Measurements from ENCODE around the gene IQCH. TPM values are rescaled to one million over a fixed set of nuclear protein-coding genes. Genes with fewer than 3 reads are reported as not detected.
"Not testable (repeated sequence)": the region's sequence is repeated elsewhere in the genome, so short reads cannot be mapped to it uniquely, and the experiment has no call there.

IQCH gene
- total RNA-seq, 1 donor from 2014 or later = 0.94 TPM

DNA sequence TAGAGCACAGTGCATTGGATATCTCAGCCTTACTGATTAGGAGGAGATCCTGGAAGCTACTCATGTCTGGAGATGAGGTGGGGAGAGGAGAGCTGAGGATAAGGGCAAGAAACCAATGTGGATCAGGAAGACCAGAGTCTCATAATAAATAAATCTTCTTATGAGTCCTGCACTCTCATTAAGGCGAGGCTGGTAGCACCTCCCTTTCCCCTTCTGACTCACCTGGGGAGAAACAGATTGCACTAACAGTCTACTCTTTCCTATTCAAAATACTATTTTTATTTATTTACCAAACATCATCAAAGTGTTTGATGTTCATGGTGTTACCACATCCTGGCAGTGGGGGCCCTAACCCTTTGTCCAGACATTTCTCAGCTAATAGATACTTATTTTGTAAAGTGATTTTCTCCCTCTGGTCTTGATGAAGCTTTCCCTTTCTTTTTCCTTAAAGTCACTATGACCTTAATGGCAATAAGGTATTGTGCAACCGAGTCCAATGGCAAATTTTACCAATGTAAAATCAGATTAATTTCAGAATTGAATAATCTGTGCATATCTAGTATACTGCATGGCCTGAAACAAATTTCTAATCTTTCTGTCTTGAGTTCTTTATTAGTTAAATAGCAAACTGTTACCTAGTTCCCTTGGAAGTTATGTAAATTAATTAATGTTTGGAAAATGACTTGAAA is 81.1 kb downstream of the IQCH start:
- intact Hi-C loops (cut with DNase I) = no loop called here
- no peak for DNase-seq (ENCODE audit: low spot score)

DNA sequence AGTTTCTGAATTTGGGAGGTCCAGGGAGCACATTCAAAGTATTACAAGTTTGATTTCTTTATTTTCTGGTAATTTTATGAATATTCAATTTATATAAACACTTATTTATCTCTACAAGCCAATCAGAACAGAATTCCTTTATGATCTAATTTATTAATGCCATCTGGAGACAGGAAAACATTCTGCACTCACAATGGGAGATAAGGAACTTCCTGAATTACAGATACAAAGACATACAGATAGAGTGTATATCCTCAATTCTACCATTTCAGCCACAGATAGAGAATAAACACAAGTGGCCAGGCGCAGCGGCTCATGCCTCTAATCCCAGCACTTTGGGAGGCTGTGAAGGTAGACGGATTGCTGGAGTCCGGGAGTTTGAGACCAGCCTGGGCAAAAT is 86.0 kb downstream of the IQCH start:
- intact Hi-C loops (cut with DNase I) = no loop called here
- no peak for DNase-seq (ENCODE audit: low spot score)

DNA sequence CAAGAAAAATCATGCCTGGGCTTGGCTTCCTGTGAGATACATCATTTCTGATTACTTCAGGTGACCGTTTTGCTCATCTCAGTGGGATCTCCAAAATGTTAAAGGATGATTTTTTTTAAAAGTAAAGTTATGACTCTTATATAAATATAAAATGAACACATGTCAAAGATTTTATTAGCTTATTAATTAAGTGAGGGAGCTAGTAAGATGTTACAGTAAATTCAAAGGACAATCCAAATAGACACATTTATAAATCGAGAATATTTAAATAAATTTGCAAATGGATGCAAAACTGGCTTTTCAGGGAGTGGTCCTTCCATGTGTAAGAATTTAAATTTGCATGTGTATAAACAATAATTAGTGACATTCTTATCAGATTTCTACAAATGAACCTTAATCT is 87.0 kb downstream of the IQCH start:
- intact Hi-C loops (cut with DNase I) = no loop called here
- no peak for DNase-seq (ENCODE audit: low spot score)

DNA sequence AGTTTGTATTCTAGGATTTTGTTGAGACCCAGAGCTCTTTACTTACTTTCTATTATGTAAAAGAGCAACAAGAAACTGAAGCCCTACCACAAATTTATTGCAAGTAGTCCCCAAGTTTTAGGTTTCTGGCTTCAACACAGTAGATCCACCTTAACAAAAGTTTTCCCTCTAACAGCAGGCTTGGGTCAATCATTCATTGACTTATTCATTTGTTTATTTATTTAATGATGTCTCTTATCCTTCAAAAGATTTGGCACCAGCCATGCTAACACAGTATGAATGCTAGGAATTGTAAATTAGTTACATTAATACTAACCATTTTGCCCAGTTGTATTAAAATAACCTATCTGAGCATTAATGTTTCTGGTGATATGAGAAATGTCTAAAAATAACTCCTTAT is 88.6 kb downstream of the IQCH start:
- DNase-seq (ENCODE audit: low spot score) = no peak
- intact Hi-C loops (cut with DNase I) = no loop called here

DNA sequence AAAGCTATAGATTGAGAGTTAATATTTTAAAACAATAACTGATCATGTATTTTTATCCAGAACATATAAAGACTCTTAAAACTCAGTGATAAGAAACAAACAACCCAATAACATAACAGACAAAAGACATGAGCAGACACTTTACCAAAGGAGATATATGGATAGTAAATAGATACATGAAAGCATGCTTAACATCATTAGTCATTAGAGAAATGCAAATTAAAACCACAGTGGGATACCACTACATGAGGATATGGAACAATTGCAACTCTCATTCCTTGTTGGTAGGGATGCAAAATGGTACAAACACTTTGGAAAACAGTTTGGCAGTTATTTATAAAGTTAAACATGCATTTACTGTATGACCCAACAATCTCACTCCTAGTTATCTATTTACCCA is 95.0 kb downstream of the IQCH start:
- DNase-seq (ENCODE audit: low spot score) = no peak
- intact Hi-C loops (cut with DNase I) = no loop called here

DNA sequence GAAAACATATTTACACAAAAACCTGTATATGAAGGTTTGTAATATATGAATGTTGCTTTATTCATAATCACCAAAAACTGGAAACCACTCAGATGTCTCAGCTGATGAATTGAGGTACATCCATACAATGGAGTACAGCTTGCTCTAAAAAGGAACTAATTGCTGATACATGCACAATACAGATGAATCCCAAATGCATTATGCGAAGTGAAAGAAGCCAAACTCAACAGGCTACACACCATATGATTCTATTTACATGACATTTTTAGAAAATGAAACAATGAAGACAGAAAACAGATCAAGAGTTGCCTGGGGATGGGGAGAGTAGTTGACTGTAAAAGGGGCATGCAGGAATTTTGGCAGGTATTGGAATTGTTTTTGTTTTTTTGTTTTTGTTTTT is 95.5 kb downstream of the IQCH start:
- intact Hi-C loops (cut with DNase I) = no loop called here
- DNase-seq (ENCODE audit: low spot score) = no peak

DNA sequence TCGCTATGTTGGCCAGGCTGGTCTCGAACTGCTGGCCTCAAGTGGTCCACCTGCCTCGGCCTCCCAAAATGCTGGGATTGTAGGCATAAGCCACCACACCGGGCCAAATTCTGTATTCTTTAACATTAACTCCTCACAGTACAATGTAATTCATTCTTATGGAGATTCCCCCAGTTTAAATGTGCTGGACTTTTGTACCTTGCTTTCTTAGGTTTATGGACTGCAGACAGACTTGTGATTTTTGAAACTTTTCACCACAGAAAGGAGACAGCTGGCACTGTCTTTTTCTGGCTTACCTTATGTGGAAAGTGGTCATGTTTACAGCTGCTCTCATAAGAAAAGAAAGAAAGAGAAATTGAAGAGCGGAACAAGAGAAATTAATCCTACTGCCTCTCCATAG is 103.8 kb downstream of the IQCH start:
- intact Hi-C loops (cut with DNase I) = no loop called here

DNA sequence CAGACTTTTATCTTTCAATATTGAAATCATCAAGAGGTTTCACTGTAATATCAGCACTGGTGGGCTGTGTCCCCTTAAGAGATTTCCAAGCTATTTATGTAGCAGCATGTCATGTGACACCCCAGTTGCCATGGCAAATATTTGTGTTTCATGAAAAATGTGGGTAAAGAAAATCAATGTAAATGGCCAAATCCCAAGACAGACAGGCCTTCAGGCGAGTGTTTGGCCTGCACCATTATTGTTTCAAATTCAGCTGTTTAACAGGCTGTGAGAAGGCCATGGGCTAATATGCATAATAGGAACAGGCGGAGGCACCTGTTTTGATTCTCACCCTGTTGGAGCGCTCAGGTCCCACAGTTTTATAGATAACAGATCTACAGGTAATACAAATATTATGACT is 104.2 kb downstream of the IQCH start:
- DNase-seq (ENCODE audit: low spot score) = no peak
- intact Hi-C loops (cut with DNase I) = no loop called here

More for the DNA sequence above, 103.8 kb downstream of the IQCH start:
- no peak for DNase-seq (ENCODE audit: low spot score)

DNA sequence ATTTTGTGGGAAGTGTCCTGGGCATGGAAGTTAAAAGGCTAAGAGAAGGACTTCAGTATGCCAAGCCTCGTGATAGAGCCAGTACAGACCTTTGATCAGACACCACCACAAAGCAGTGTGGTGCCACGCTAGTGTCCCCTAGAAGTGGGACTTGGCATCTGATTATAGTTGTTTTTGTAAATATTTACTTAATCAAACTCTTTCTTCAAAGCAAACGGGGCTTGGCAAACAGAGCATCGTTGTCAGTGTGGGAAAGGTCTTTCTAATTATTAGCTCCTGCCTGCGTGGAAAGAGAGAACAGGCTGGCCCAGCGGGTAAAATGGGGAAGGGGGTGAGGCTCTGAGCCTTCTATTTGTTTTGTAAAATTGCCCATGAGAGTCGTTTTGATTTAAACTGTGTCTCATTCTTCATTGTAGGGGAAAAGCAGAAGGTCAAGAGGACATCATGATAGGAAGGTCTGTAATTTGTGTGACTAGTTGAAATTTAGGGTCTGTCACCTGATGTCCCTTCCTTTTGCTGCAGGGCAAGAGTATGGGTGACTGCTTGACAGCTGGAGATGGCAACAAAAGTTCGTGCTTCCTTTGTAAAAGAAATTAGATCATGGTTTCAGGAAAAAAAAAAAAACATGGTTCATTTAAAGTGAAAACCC is 105.0 kb downstream of the IQCH start:
- no peak for DNase-seq (ENCODE audit: low spot score)

DNA sequence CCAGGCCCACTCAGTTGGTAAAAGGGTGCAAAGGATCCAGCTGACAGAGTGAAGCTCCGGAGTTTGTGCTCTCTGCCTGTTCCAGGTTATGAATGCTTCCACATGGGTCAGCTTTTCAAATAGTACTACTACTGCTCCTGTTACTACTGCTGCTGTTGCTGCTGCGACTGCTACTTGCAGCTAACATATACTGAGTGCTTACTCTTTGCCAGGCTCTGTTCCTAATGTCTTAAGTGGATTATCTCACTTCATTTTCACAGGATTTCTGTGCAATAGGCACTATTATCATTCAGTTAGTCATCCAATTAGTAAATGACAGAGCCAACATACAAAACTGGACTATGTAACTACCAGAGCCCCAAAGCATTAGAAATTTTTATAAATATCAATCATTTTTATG is 106.5 kb downstream of the IQCH start:
- DNase-seq (ENCODE audit: low spot score) = no peak
- intact Hi-C loops (cut with DNase I) = no loop called here

More for the DNA sequence above, 105.0 kb downstream of the IQCH start:
- intact Hi-C loops (cut with DNase I) = no loop called here

DNA sequence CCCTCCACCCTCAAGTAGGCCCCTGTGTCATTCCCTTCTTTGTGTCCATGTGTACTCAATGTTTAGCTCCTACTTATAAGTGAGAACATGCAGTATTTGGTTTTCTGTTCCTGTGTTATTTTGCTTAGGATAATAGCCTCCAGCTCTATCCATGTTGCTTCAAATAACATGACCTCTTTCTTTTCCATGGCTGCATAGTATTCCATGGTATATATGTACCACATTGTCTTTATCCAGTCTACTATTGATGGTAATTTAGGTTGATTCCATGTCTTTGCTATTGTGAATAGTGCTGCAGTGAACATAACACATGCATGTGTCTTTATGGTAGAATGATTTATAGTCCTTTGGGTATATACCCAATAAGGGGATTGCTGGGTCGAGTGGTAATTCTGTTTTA is 109.1 kb downstream of the IQCH start:
- DNase-seq (ENCODE audit: low spot score); intact Hi-C loops (cut with DNase I): not testable (repeated sequence)

DNA sequence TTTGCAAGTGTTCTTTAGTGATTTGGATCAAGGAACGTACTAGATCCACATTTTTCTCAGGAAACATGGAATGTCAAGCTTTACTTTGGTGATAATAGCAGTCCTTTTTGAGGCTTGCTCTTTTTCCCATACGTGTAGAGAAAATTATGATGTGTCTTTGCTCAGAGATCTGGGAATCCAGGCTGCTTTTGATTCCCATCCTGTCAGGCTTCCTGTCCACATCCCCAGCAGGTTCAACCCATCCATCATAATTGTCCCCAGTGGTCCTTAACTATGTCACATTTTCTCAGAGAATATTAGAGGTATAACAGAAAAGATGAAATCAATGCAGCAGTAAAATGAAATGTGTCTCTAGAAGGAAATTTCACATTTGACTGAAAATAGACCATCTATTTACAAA is 111.4 kb downstream of the IQCH start:
- intact Hi-C loops (cut with DNase I) = no loop called here
- no peak for DNase-seq (ENCODE audit: low spot score)

DNA sequence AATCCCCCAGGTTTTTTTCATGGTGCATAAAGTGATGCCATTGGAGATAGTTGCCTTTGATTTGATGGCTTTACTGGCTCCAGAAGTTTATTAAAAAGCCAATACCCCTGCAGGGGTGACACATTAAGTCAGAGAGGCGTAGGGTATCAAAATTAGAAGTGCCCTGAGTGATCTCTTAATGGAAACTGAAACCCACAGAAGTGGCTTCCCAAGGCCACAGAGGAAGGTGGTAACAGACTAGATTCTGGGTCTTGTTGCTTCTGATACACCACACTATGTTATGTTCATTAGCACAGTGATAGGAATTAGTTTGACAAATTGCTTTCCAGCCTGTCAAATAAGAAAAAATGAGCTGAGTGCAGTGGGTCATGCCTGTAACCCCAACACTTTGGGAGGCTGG is 112.3 kb downstream of the IQCH start:
- intact Hi-C loops (cut with DNase I) = no loop called here
- DNase-seq (ENCODE audit: low spot score) = no peak

DNA sequence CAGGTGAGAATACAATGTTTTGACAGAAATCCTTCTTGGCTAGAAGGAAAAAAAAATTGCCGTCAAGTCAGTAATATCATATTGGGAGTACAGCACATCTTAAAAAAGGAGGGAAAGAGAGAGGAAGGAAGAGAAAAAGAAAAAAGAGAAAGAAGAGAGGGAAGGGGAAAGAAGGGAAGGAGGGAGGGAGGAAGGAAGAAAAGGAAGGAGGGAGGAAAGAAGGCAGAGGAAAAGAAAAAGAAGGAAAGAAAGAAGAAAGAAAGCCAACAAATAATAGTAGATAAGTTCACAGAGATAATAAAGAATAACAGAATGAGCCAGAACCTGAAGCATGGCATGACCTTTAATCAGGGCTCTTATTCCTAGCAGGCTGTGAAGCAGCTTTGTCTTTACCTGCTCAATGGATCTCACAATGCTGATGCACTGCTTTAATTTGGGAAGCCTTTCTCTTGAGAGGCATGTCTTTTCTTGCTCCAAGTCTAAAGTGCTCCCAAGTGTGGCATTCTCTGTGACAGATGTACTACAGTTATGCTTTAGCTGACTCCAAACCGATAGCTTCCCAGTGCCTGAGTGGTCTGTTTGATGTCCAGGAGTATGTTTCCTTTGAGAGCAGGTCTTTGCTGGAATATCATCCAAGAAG is 114.9 kb downstream of the IQCH start:
- DNase-seq (ENCODE audit: low spot score) = no peak
- intact Hi-C loops (cut with DNase I) = no loop called here

DNA sequence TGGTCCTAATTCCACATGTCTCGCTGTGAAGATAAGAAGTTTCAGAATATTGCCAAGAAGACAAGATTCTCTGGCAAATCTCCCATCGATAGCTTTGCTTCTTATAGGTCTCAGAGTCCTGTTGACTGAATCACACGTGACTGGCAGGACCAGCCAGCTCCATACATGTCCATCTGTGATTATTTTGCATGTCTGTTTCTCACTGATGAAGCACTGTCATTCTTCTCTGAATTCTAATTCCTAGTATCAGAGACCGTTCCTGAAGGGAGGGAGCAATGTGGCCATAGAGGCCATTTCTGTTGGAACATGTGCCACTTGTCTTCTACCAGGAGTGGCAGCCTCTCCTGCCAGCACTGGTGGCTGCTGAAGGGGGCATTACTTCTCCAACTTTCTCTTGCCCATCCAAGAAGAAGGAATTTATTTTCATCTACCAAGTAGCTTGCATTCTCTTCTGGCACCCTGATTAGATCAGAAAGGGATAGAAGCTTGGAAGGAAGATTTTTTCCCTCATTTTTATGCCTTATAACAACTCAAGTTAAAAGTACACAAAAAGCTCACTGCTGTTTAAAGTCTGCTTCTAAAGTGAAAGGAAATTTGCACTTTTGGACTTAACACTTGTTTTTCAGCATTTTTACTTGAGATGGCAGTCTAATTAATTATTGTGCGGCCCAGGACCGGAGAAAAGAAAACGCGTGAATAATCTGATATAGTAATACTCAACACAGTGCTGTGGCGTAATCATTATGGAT is 115.8 kb downstream of the IQCH start:
- DNase-seq (ENCODE audit: low spot score) = no peak
- intact Hi-C loops (cut with DNase I) = no loop called here

DNA sequence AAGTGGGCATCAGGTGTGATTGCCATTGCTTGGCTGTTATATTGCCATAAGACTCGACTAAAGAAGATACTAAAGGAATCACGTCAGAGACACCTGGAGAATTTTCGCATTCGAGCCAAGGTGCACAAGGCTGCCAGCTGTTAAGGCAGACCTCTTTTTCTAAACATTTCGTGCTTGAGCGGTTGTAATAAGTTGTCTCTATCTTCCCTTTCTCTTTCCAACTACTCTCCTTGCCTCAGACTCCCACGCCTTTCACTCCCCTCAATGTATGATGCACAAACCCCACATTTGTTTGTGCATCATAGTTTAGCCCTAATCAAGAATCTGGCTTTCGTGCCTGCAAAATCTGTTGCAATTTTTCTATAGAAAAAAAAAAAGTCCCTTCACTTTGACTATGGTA is 118.0 kb downstream of the IQCH start:
- DNase-seq (ENCODE audit: low spot score) = no peak
- intact Hi-C loops (cut with DNase I) = no loop called here

DNA sequence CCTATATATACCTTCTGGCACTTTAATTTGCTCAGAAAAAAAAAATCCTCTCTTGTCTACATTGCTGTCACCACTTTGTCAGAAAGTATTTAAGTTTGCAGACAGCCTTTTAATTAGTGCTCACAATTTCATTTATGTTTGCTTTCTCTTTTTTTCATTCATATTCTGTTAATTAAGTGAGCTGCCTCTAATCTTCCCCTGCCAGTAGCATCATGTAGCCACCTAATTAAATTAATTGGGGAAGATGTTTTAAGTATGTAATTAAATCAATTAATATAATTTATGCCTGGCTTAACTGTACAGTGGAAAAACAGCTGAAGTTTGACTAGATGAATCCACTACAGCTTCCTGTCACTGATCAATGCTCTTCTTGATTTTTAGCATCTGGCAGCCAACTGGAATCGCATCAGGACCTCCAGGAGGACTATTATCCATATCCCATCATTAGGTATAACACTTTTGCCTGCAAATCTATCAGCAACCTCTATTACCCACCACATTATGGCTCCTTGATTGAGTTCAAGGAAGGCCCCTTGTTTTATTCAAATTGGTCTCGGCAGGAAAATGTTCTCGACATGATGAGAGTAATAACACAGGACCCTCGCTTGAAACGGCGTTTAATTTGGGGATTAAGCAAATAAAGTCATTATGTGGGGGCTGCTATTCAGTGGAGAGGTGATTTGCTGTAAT is 118.5 kb downstream of the IQCH start:
- no peak for DNase-seq (ENCODE audit: low spot score)
- intact Hi-C loops (cut with DNase I) = no loop called here

DNA sequence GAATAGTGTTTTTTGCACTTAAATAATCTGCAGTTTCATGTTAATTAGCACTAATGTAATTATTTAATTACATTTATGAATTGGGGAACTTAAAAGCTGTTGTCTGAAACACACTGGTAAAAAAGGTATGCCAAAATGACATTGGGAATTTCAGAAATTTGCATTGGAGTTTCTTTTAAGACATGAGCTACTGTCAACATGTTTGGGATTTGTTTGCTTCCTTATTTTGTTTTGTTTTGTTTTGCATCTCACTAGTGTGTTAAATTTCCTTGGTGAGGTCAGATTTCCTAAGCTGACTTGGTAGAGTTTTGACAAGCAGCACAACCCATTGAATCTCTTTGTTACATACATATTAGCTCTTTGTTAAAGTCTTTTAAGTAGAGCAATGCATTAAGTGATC is 119.4 kb downstream of the IQCH start:
- DNase-seq (ENCODE audit: low spot score) = no peak
- intact Hi-C loops (cut with DNase I) = no loop called here

DNA sequence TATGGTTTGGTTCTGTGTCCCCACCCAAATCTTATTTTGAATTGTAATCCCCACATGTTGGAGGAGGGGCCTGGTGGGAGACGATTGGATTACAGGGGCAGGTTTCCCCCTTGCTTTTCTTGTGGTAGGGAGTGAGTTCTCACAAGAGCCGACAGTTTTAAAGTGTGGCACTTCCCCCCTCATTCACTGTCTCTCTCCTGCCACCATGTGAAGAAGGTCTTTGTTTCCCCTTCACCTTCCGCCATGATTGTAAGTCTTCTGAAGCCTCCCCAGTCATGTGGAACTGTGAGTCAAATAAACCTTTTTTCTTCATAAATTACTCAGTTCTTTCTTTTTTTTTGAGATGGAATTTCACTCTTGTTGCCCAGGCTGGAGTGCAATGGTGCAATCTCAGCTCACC is 124.9 kb downstream of the IQCH start:
- no peak for DNase-seq (ENCODE audit: low spot score)
- intact Hi-C loops (cut with DNase I) = no loop called here

DNA sequence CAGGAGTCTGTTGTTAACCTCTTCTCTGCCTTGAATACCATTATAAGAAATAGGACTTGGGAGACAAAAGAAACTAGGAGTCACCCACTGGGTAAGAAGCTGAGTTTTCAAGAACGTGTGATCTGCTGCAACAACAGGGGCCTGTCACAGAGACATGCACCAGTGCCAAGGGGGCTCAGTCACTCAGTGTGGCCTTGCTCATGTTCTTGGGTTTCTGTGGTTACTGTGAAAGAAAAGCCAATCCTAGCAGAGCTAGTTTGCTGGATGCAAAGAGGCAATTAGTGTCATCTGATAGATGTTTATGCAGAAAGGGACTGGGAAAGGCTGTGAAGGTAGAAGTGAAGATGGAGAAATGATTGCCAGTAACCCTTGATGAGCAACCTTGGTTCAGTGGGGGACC is 126.3 kb downstream of the IQCH start:
- no peak for DNase-seq (ENCODE audit: low spot score)
- intact Hi-C loops (cut with DNase I) = no loop called here
